Stomach smooth muscle (tissue), 2 donors: Measurements from ENCODE around the gene FMNL1.

Source experiments
- H3K27ac ChIP-seq: one replicate; pipeline ENCODE4 v1.7.0; 2013; ENCODE audit warnings: mild to moderate bottlenecking, low read length, inconsistent platforms
- H3K27me3 ChIP-seq, 2 donors: one replicate each; pipeline ENCODE4 v1.7.0; 2013; ENCODE audit warnings: low read length in 2 of 2; ENCODE audit not compliant: insufficient read depth in 2 of 2, control insufficient read depth in 1 of 2
- H3K36me3 ChIP-seq, 2 donors: one replicate each; pipeline ENCODE4 v1.7.0; 2013; ENCODE audit warnings: low read length in 2 of 2; ENCODE audit not compliant: control insufficient read depth in 2 of 2, insufficient read depth in 2 of 2
- H3K4me1 ChIP-seq: one replicate; pipeline ENCODE4 v1.7.0; 2013; ENCODE audit warnings: low read length; ENCODE audit not compliant: control insufficient read depth, insufficient read depth
- H3K4me3 ChIP-seq, 2 donors: one replicate each; pipeline ENCODE4 v1.7.0; 2013; ENCODE audit warnings: low read length in 2 of 2
- H3K9ac ChIP-seq, 2 donors: one replicate each; pipeline ENCODE4 v1.7.0; 2013; ENCODE audit warnings: low read length in 2 of 2, mild to moderate bottlenecking in 1 of 2
- H3K9me3 ChIP-seq, 2 donors: one replicate each; pipeline ENCODE4 v1.7.0; 2013; ENCODE audit warnings: low read length in 2 of 2; ENCODE audit not compliant: control insufficient read depth in 2 of 2
- donor health status: healthy.
- donor health status: Pancreatic carcinoma.

FMNL1 gene

GRCh38 chr17:45270828-45271418, 49.2 kb downstream of the FMNL1 start:
- Histone ChIP-seq H3K4me3 (no peak overlapping the region), H3K4me1 (peaks cover 9% of the 10 kb centered on the region), H3K27ac (no peak overlapping the region), H3K27me3 (no peaks in the 10 kb centered on the region), H3K9ac (no peak overlapping the region), H3K36me3 (peaks cover 67 to 74% of the 10 kb centered on the region in 2 donors), H3K9me3 (no peaks in the 10 kb centered on the region)

GRCh38 chr17:45271603-45272002, 49.9 kb downstream of the FMNL1 start:
- no peak overlapping the region for H3K9ac ChIP-seq
- H3K9me3 ChIP-seq, result no peaks in the 10 kb centered on the region
- H3K4me1 ChIP-seq, result peaks cover 15% of the 10 kb centered on the region
- no peaks in the 10 kb centered on the region for H3K27me3 ChIP-seq
- no peak overlapping the region for H3K4me3 ChIP-seq
- no peak overlapping the region for H3K27ac ChIP-seq
- peaks cover 60 to 68% of the 10 kb centered on the region in 2 donors for H3K36me3 ChIP-seq

- H3K9me3 ChIP-seq, result no peaks in the 10 kb centered on the region
- H3K36me3 ChIP-seq, result peaks cover 41 to 50% of the 10 kb centered on the region in 2 donors
- H3K4me1 ChIP-seq, result peaks cover 31% of the 10 kb centered on the region
- no peaks in the 10 kb centered on the region for H3K27me3 ChIP-seq
- H3K4me3 ChIP-seq, result no peak overlapping the region
- peak overlapping the region in 1 of 2 donors; percentile 36 for H3K9ac ChIP-seq
- no peak overlapping the region for H3K27ac ChIP-seq
These were observed 51.9 kb downstream of the FMNL1 start for GRCh38 chr17:45273551-45273957.

GRCh38 chr17:45274033-45274432, 52.3 kb downstream of the FMNL1 start:
- H3K27ac ChIP-seq, result no peak overlapping the region
- no peak overlapping the region for H3K4me3 ChIP-seq
- H3K27me3 ChIP-seq, result no peaks in the 10 kb centered on the region
- peaks cover 38 to 46% of the 10 kb centered on the region in 2 donors for H3K36me3 ChIP-seq
- H3K9me3 ChIP-seq, result no peaks in the 10 kb centered on the region
- H3K4me1 ChIP-seq, result peaks cover 34% of the 10 kb centered on the region
- no peak overlapping the region for H3K9ac ChIP-seq

GRCh38 chr17:45276031-45276430, 54.3 kb downstream of the FMNL1 start:
- Histone ChIP-seq H3K4me3 (no peak overlapping the region), H3K4me1 (peaks cover 39% of the 10 kb centered on the region), H3K9me3 (no peaks in the 10 kb centered on the region), H3K27ac (peak overlapping the region; percentile 46), H3K36me3 (peaks cover 23 to 30% of the 10 kb centered on the region in 2 donors), H3K27me3 (no peaks in the 10 kb centered on the region), H3K9ac (no peak overlapping the region)

GRCh38 chr17:45277216-45277849, 55.6 kb downstream of the FMNL1 start:
- H3K9ac ChIP-seq, result no peak overlapping the region
- peaks cover 41% of the 10 kb centered on the region for H3K4me1 ChIP-seq
- H3K27ac ChIP-seq, result peak overlapping the region; percentile 76
- H3K4me3 ChIP-seq, result peak overlapping the region in 1 of 2 donors; percentile 1
- no peaks in the 10 kb centered on the region for H3K9me3 ChIP-seq
- H3K36me3 ChIP-seq, result peaks cover 20 to 22% of the 10 kb centered on the region in 2 donors
- no peaks in the 10 kb centered on the region for H3K27me3 ChIP-seq

- H3K4me3 ChIP-seq, result peak overlapping the region in 1 of 2 donors; percentile 1
- no peaks in the 10 kb centered on the region for H3K9me3 ChIP-seq
These were observed 56.3 kb downstream of the FMNL1 start for GRCh38 chr17:45277992-45278391.

GRCh38 chr17:45279898-45280297, 58.2 kb downstream of the FMNL1 start:
- H3K27ac ChIP-seq, result peak overlapping the region; percentile 33
- no peaks in the 10 kb centered on the region for H3K27me3 ChIP-seq
- peaks cover 59% of the 10 kb centered on the region for H3K4me1 ChIP-seq
- peaks cover 15 to 18% of the 10 kb centered on the region in 2 donors for H3K36me3 ChIP-seq
- no peak overlapping the region for H3K4me3 ChIP-seq
- no peak overlapping the region for H3K9ac ChIP-seq
- H3K9me3 ChIP-seq, result no peaks in the 10 kb centered on the region

More at GRCh38 chr17:45277992-45278391, 56.3 kb downstream of the FMNL1 start:
- Histone ChIP-seq H3K36me3 (peaks cover 19 to 20% of the 10 kb centered on the region in 2 donors), H3K27me3 (no peaks in the 10 kb centered on the region), H3K4me1 (peaks cover 48% of the 10 kb centered on the region), H3K9ac (no peak overlapping the region), H3K27ac (peak overlapping the region; percentile 76)

- peaks cover 69% of the 10 kb centered on the region for H3K4me1 ChIP-seq
- H3K27ac ChIP-seq, result peak overlapping the region; percentile 96
- H3K4me3 ChIP-seq, result peak overlapping the region in 1 of 2 donors; percentile 35
- H3K36me3 ChIP-seq, result peaks cover 31 to 34% of the 10 kb centered on the region in 2 donors
- H3K9me3 ChIP-seq, result no peaks in the 10 kb centered on the region
- H3K27me3 ChIP-seq, result no peaks in the 10 kb centered on the region
- peak overlapping the region; percentile 5 to 60 for H3K9ac ChIP-seq
These were observed 61.3 kb downstream of the FMNL1 start for GRCh38 chr17:45282683-45283644.

GRCh38 chr17:45283711-45284110, 62.0 kb downstream of the FMNL1 start:
- no peaks in the 10 kb centered on the region for H3K9me3 ChIP-seq
- H3K4me3 ChIP-seq, result no peak overlapping the region
- peaks cover 69% of the 10 kb centered on the region for H3K4me1 ChIP-seq
- peak overlapping the region; percentile 96 for H3K27ac ChIP-seq
- H3K27me3 ChIP-seq, result no peaks in the 10 kb centered on the region
- peaks cover 32 to 34% of the 10 kb centered on the region in 2 donors for H3K36me3 ChIP-seq
- peak overlapping the region; percentile 4 to 60 for H3K9ac ChIP-seq
